Calu3 (cell line): Measurements from ENCODE around the gene RAMP1. TPM values are rescaled to one million over a fixed set of nuclear protein-coding genes. Genes with fewer than 3 reads are reported as not detected.

ENCODE experiments used
- BruUV-seq: library from RNA; stranded (reverse); fragments of 400-500 nt; replicated peaks from 2 replicates; lab custom pipeline; 2021; lab: Mats Ljungman, UMichigan
- CTCF ChIA-PET: fragments of 300-600 bp; sonication (Branson Sonifier 250); formaldehyde crosslinking; loops from one replicate; lab custom pipeline; 2022; ENCODE audit warnings: antibody characterized with exemption; lab: Charles Lee
- DNase-seq: peaks from one replicate; pipeline ENCODE4 v3.0.0; 2022
- H3K27ac Mint-ChIP-seq: one replicate; pipeline ENCODE4 v1.8.0; 2022; ENCODE audit warnings: mixed read lengths; ENCODE audit not compliant: unreplicated experiment
- H3K27me3 Mint-ChIP-seq: one replicate; pipeline ENCODE4 v1.8.0; 2022; ENCODE audit warnings: mixed read lengths; ENCODE audit not compliant: unreplicated experiment
- H3K36me3 Mint-ChIP-seq: one replicate; pipeline ENCODE4 v1.8.0; 2022; ENCODE audit warnings: mild to moderate bottlenecking, moderate library complexity, mixed read lengths; ENCODE audit not compliant: insufficient read depth, unreplicated experiment
- H3K4me1 Mint-ChIP-seq: one replicate; pipeline ENCODE4 v1.8.0; 2022; ENCODE audit warnings: mild to moderate bottlenecking, low read depth, mixed read lengths; ENCODE audit not compliant: unreplicated experiment
- H3K4me3 Mint-ChIP-seq: one replicate; pipeline ENCODE4 v1.8.0; 2022; ENCODE audit warnings: mild to moderate bottlenecking, low read depth, moderate library complexity, mixed read lengths; ENCODE audit not compliant: unreplicated experiment
- H3K9me3 Mint-ChIP-seq: one replicate; pipeline ENCODE4 v1.8.0; 2022; ENCODE audit warnings: low read depth, mixed read lengths; ENCODE audit not compliant: unreplicated experiment
- CTCF ChIP-seq: fragments of 200-600 bp; IDR thresholded peaks from one replicate; pipeline ENCODE4 v1.8.0; 2022; ENCODE audit warnings: antibody characterized with exemption; ENCODE audit not compliant: unreplicated experiment
- intact Hi-C: fragments of 100-400 bp; cut with micrococcal nuclease; formaldehyde crosslinking; loops from one replicate; pipeline ENCODE4 v1.10.0; 2022; ENCODE audit not compliant: unreplicated experiment
- total RNA-seq: library from RNA; stranded (reverse); gene quantifications from 2 replicates; pipeline ENCODE4 v1.2.3, GENCODE V29; 2022

The RAMP1 gene
- total RNA-seq, 1 experiment from 2014 or later, result 9.8 TPM

GRCh38 chr2:237955640-237956401 lies 96.4 kb downstream of the RAMP1 start:
- Mint-ChIP-seq H3K36me3 (no peaks in the 10 kb centered on the region), H3K4me1 (no peaks in the 10 kb centered on the region), H3K27me3 (peaks cover 28% of the 10 kb centered on the region), H3K27ac (no peak overlapping the region), H3K9me3 (peaks cover 2% of the 10 kb centered on the region), H3K4me3 (no peak overlapping the region)
- CTCF ChIA-PET, result interaction anchor here (1.0 kb wide), 1 partner anchor 87 kb away, joined by 3 read pairs; no protein-coding TSS in a partner anchor
- intact Hi-C loops, result no loop called here
- DNase-seq, result no peak
- BruUV-seq, result no TSS peak
- no peak for TF ChIP-seq CTCF

GRCh38 chr2:237956402-237956736 lies 96.9 kb downstream of the RAMP1 start:
- Mint-ChIP-seq H3K36me3 (no peaks in the 10 kb centered on the region), H3K27me3 (peaks cover 22% of the 10 kb centered on the region), H3K4me3 (no peak overlapping the region), H3K4me1 (no peaks in the 10 kb centered on the region), H3K27ac (no peak overlapping the region), H3K9me3 (peaks cover 2% of the 10 kb centered on the region)
- intact Hi-C loops, result no loop called here
- no peak for DNase-seq
- CTCF ChIA-PET, result interaction anchor here (0.7 kb wide), 1 partner anchor 208 kb away, joined by 4 read pairs; no protein-coding TSS in a partner anchor
- no TSS peak for BruUV-seq
- TF ChIP-seq CTCF, result no peak

- no peak for DNase-seq
- Mint-ChIP-seq H3K4me1 (no peaks in the 10 kb centered on the region), H3K4me3 (no peak overlapping the region), H3K27ac (no peak overlapping the region), H3K9me3 (peaks cover 6% of the 10 kb centered on the region), H3K27me3 (peaks cover 13% of the 10 kb centered on the region), H3K36me3 (peaks cover 8% of the 10 kb centered on the region)
- intact Hi-C loops, result no loop called here
- CTCF ChIA-PET, result no interaction called here
- no peak for TF ChIP-seq CTCF
- no TSS peak for BruUV-seq
These were observed 102.2 kb downstream of the RAMP1 start for GRCh38 chr2:237961637-237962036.

Other genes with a start within 250 kb of the RAMP1 start
- 152 and 161 TPM in 2 replicates for gene LRRFIP1, start 232.0 kb upstream of the RAMP1 start, total RNA-seq
- 0.56 and 1.0 TPM in 2 replicates for gene RBM44, start 60.8 kb upstream of the RAMP1 start, total RNA-seq
- gene UBE2F, start 107.4 kb downstream of the RAMP1 start, total RNA-seq, result 35.3 and 40.1 TPM in 2 replicates
- gene SCLY, start 201.4 kb downstream of the RAMP1 start, total RNA-seq, result 37.5 and 38.2 TPM in 2 replicates
- gene ESPNL, start 240.7 kb downstream of the RAMP1 start, total RNA-seq, result 0.19 and 0.61 TPM in 2 replicates